HUES6 (cell line): ENCODE results near the gene KCNA10.

Experiments
- H3K27ac ChIP-seq: 2 replicates; pipeline ENCODE4 v1.7.0; 2013; ENCODE audit warnings: low read depth, mild to moderate bottlenecking, low read length, inconsistent platforms
- H3K27me3 ChIP-seq: 2 replicates; pipeline ENCODE4 v1.6.1; 2013; ENCODE audit warnings: low read length; ENCODE audit not compliant: control insufficient read depth, insufficient read depth
- H3K36me3 ChIP-seq: 2 replicates; pipeline ENCODE4 v1.6.1; 2013; ENCODE audit warnings: low read length; ENCODE audit not compliant: control insufficient read depth, insufficient read depth
- H3K4me1 ChIP-seq: 2 replicates; pipeline ENCODE4 v1.6.1; 2013; ENCODE audit warnings: low read length; ENCODE audit not compliant: control insufficient read depth, insufficient read depth
- H3K4me3 ChIP-seq: 2 replicates; pipeline ENCODE4 v1.5.1; 2013; ENCODE audit warnings: low read depth, low read length
- H3K9ac ChIP-seq: one replicate; pipeline ENCODE4 v1.6.1; 2013; ENCODE audit warnings: mild to moderate bottlenecking, low read length
- H3K9me3 ChIP-seq: 2 replicates; pipeline ENCODE4 v1.6.1; 2013; ENCODE audit warnings: low read depth, low read length; ENCODE audit not compliant: control insufficient read depth, insufficient read depth

Gene KCNA10

GRCh38 chr1:110551278-110551809, 32.4 kb upstream of the KCNA10 start:
- Histone ChIP-seq H3K9me3 (no peaks in the 10 kb centered on the region), H3K27me3 (peaks cover 70% of the 10 kb centered on the region), H3K4me1 (peaks cover 4% of the 10 kb centered on the region; the same call in 1 of the 2 replicates), H3K9ac (no peak overlapping the region), H3K27ac (no peak overlapping the region), H3K36me3 (no peaks in the 10 kb centered on the region), H3K4me3 (no peak overlapping the region)

- peaks cover 58% of the 10 kb centered on the region for H3K27me3 ChIP-seq
- H3K4me3 ChIP-seq: no peak overlapping the region
- no peaks in the 10 kb centered on the region for H3K36me3 ChIP-seq
- H3K9ac ChIP-seq: no peak overlapping the region
- H3K9me3 ChIP-seq: no peaks in the 10 kb centered on the region
- no peaks in the 10 kb centered on the region for H3K4me1 ChIP-seq
- no peak overlapping the region for H3K27ac ChIP-seq
Measured at GRCh38 chr1:110549831-110550230, 30.9 kb upstream of the KCNA10 start.

- H3K4me1 ChIP-seq: no peaks in the 10 kb centered on the region
- H3K27me3 ChIP-seq: peaks cover 45% of the 10 kb centered on the region
- H3K36me3 ChIP-seq: no peaks in the 10 kb centered on the region
- H3K4me3 ChIP-seq: no peak overlapping the region
- H3K9ac ChIP-seq: no peak overlapping the region
- H3K27ac ChIP-seq: no peak overlapping the region
- no peaks in the 10 kb centered on the region for H3K9me3 ChIP-seq
Measured at GRCh38 chr1:110548381-110548780, 29.4 kb upstream of the KCNA10 start.

DNA sequence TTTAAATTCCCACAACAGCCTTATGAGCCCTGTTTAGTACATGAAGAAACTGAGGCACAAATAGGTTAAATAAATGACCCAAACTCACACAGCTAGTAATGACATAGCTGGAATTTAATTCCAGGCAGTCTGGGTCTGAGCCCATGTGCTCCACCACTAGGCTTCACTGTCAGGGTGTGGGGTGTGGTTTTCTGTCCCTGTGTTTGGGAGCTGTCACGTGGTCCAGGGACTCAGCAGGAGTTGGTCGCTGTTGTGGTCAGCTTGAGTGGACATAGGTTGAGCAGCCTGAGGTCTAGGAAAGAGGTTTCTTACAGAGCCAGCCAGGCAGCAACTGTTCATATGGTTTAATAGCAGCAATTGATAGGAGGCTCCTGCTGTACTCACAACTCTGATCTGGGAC, 28.0 kb upstream of the KCNA10 start:
- Histone ChIP-seq H3K27ac (no peak overlapping the region), H3K4me1 (no peaks in the 10 kb centered on the region), H3K9ac (no peak overlapping the region), H3K9me3 (no peaks in the 10 kb centered on the region), H3K36me3 (no peaks in the 10 kb centered on the region), H3K27me3 (peaks cover 31% of the 10 kb centered on the region), H3K4me3 (no peak overlapping the region)

GRCh38 chr1:110545492-110545891, 26.5 kb upstream of the KCNA10 start:
- Histone ChIP-seq H3K4me3 (no peak overlapping the region), H3K4me1 (no peaks in the 10 kb centered on the region), H3K27ac (no peak overlapping the region), H3K36me3 (no peaks in the 10 kb centered on the region), H3K27me3 (peaks cover 20% of the 10 kb centered on the region), H3K9ac (no peak overlapping the region), H3K9me3 (no peaks in the 10 kb centered on the region)

DNA sequence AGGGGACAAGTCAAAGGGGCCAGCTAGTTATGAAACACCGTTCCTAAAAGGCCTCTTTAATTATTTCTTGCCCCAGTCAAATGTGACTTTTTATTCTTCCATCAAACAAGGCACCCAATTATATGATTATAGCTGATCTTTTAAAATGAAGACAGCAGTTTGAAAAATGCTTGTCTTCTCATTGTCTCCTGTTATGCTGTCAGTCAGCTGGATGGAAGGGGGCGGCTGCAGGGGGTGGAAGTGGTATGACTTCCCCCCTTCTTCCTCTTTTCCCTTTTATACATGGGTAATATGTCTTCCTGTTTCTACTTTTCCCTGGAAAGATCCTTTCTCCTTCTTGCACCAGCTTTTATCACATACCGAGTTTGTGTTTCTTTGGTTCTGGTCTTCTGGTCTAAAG, 25.8 kb upstream of the KCNA10 start:
- H3K27me3 ChIP-seq: peaks cover 14% of the 10 kb centered on the region
- no peak overlapping the region for H3K27ac ChIP-seq
- H3K4me3 ChIP-seq: no peak overlapping the region
- no peaks in the 10 kb centered on the region for H3K9me3 ChIP-seq
- H3K36me3 ChIP-seq: no peaks in the 10 kb centered on the region
- H3K9ac ChIP-seq: no peak overlapping the region
- no peaks in the 10 kb centered on the region for H3K4me1 ChIP-seq

GRCh38 chr1:110542725-110543124, 23.8 kb upstream of the KCNA10 start:
- peaks cover 7% of the 10 kb centered on the region for H3K27me3 ChIP-seq

GRCh38 chr1:110541906-110542395, 23.0 kb upstream of the KCNA10 start:
- Histone ChIP-seq H3K9me3 (no peaks in the 10 kb centered on the region), H3K4me3 (no peak overlapping the region), H3K27me3 (peaks cover 7% of the 10 kb centered on the region), H3K27ac (no peak overlapping the region), H3K4me1 (no peaks in the 10 kb centered on the region), H3K36me3 (no peaks in the 10 kb centered on the region), H3K9ac (no peak overlapping the region)

More at GRCh38 chr1:110542725-110543124, 23.8 kb upstream of the KCNA10 start:
- Histone ChIP-seq H3K27ac (no peak overlapping the region), H3K9ac (no peak overlapping the region), H3K4me3 (no peak overlapping the region), H3K4me1 (no peaks in the 10 kb centered on the region), H3K9me3 (no peaks in the 10 kb centered on the region), H3K36me3 (no peaks in the 10 kb centered on the region)

DNA sequence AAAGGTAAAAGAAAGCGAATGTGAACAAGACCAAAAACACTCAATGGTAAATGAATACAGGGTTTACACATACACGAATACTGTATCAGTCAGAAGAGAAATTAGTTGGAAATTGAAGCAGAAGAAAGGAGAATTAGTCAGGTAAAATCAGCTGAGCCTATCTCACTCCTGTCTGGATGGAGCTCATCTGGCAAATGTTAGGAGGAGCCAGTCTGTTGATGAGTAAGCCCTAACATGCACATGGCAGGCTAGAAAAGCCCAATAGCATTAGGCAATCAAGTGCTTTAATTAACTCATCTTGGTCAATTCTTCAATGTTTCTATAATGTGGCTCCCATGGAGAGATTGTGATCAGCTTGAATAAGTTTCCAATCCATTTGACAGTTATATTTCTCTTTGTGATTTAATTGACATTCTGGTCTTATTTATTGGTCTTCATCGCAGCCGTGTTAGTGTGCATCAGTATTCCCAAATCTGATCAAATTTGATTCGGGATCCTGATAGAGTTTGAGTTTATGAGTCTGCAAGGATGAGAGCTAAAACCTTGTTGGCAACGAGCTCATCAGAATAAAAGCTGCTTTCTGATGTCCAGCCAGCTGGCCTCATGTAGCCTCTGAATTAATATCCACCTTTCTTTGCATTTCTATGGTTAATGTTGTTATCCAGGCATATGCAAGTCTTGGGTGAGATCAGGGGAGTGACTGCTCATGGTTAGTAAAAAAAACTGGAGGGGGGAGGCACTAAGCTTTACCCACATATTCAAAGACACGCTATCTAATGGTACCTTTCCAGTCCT, 22.1 kb upstream of the KCNA10 start:
- H3K4me3 ChIP-seq: no peak overlapping the region
- H3K9ac ChIP-seq: no peak overlapping the region
- H3K27me3 ChIP-seq: peaks cover 9% of the 10 kb centered on the region
- no peak overlapping the region for H3K27ac ChIP-seq
- H3K9me3 ChIP-seq: no peaks in the 10 kb centered on the region
- H3K36me3 ChIP-seq: no peaks in the 10 kb centered on the region
- H3K4me1 ChIP-seq: no peaks in the 10 kb centered on the region

DNA sequence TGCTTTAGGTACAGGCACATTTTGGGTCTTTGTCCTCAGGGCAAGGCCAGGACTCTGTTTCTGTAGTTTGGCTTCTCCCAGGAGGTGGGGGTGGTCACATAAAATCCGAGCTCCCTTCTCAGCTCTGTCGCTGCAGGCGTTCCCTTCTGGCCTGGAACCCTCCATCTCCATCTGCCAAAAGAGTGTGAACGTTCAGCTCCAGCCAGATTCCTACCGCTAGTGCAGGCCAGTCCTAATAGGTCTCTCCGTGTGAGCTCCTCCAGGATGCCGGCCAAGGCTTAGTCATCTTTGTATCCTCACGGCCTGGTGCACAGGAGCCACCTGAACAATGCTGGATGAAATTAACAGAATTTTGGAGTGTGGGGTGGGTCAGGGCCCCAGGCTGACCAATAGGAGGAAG, 19.9 kb upstream of the KCNA10 start:
- Histone ChIP-seq H3K4me1 (no peaks in the 10 kb centered on the region), H3K9ac (no peak overlapping the region), H3K9me3 (no peaks in the 10 kb centered on the region), H3K27ac (no peak overlapping the region), H3K27me3 (peaks cover 8% of the 10 kb centered on the region), H3K36me3 (no peaks in the 10 kb centered on the region), H3K4me3 (no peak overlapping the region)

- no peak overlapping the region for H3K27ac ChIP-seq
- H3K9me3 ChIP-seq: no peaks in the 10 kb centered on the region
Measured at GRCh38 chr1:110538075-110538474, 19.1 kb upstream of the KCNA10 start.

More at GRCh38 chr1:110538075-110538474, 19.1 kb upstream of the KCNA10 start:
- Histone ChIP-seq H3K9ac (no peak overlapping the region), H3K27me3 (peaks cover 13% of the 10 kb centered on the region), H3K4me1 (no peaks in the 10 kb centered on the region), H3K36me3 (no peaks in the 10 kb centered on the region), H3K4me3 (no peak overlapping the region)
